NCI-H510A (cell line): Measurements from ENCODE around the gene CHST8.
"Not testable (repeated sequence)": the region's sequence is repeated elsewhere in the genome, so short reads cannot be mapped to it uniquely, and the experiment has no call there.

Experiments
- DNase-seq: peaks from one replicate; lab custom pipeline; 2025; lab: John Stamatoyannopoulos, UW

The CHST8 gene

DNA sequence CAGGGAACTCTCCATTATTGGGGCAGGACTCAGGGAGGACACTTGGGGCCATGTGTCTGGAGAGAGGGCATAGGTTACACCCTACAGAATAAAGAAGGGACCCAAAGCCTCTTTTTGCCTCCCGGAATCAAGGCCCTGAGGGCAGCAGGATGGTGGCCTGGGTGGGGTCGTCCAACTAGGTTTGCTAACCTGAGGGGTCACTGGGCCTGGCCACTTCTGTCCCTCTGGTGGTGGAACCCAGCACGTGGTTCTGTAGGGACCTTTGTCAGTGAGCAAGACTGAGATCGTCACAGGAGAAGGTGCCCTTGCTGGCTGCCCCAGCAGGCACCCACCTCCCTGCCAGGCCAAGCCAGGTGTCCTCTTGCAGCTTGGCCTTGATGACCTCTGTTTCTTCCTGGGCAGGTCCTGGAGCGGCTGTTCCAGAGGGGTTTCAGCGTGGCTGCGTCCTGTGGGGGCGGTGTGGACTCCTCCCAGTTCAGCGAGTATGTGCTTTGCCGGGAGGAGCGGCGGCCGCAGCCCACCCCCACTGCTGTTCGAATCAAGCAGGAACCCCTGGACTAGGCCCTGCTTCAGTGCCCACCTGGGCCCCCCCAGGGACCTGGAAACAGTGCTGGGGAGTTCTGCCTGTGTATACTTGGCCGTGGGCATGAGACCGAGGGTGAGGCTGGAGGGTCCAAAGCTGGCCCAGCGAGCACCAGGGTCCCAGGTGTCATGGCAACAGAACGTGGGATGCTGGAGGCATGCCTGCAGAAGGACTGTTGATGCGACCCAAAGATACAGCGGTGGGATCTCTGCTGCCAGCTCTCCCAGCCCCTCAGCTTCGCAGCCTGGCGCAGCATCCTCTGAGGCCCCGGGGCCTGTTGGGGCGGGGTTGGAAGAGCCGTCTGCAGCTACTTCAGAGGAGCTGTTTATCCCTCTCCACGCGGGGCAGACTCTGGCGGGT lies 190.9 kb downstream of the CHST8 start:
- DNase-seq: no peak

DNA sequence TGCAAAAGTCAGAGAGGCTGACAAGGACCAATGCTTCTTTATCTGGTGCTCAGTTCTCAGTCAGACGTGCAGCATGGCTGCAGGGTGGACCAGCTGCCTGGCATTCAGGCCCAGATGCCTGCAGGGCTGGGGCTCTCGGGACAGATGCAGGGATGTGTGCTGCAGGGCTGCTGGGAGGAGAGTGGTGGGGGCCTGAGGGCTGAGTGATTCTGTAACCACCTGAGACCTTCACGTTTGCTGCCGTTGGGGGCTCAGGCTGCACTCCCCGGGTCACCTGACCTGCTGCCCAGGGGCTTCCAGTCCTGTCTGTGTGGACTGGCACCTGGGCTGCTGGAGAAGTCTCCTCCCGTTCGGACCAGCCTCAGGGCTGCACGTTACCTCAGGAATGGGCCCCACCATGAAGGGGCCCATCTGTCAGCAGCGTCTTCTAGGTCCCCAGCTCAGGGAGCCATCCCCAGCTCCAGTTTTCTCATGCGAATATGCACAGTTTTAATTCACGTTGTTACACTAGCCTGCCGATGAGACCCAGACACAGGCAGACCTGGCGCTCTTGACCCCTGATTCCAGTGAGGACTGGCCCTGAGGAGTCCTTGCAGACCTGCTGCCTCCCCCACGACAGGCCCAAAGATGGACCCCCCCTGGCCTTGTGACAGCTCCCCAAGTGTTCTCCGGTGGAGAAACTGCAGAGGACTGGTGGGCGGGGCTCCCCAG lies 191.8 kb downstream of the CHST8 start:
- no peak for DNase-seq

DNA sequence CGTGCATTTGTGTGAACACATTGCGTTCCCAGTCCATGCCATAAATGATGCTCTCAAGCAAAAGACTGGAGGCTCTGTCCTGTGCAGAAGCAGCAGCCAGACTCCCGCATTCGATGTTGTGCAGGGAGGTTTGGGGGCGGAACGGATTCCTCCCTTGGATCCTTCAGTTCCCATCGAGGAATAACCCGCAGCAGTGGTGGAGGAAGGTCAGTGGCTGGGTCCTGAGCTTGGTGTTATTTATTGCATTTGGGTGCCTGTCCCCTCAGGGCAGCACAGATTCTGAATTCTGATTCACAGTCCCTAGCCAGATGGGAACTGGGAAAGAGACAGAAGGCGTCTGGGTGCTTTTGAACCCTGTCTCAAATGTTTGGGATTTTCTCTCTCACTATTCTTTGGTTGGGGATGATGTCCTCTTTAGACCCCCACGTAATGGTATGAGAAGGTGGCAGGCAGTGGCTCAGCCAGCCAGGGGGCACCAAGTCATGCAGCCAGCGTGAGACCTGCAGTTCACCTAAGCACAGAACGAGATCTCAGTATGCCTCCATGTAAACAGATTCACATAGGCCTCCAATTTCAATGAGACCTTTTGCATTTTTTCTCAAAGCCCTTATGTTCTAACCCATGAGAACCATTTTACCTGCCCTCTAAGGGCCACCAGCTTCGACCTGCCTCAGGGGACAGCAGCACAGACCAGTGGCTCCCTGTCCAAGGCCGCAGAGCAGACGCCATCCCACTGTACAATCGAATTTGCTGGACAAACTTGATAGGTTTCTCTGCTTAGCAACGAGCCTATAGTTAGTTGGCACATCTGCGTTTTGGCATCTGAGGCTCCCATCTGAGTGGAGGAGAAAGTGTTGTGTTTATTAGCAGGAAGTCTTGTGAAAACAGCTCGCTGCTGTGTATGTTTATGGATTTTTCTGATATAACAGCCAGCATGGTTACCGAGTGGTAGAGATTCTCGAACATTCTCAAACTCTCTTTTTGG lies 192.7 kb downstream of the CHST8 start:
- no peak for DNase-seq

DNA sequence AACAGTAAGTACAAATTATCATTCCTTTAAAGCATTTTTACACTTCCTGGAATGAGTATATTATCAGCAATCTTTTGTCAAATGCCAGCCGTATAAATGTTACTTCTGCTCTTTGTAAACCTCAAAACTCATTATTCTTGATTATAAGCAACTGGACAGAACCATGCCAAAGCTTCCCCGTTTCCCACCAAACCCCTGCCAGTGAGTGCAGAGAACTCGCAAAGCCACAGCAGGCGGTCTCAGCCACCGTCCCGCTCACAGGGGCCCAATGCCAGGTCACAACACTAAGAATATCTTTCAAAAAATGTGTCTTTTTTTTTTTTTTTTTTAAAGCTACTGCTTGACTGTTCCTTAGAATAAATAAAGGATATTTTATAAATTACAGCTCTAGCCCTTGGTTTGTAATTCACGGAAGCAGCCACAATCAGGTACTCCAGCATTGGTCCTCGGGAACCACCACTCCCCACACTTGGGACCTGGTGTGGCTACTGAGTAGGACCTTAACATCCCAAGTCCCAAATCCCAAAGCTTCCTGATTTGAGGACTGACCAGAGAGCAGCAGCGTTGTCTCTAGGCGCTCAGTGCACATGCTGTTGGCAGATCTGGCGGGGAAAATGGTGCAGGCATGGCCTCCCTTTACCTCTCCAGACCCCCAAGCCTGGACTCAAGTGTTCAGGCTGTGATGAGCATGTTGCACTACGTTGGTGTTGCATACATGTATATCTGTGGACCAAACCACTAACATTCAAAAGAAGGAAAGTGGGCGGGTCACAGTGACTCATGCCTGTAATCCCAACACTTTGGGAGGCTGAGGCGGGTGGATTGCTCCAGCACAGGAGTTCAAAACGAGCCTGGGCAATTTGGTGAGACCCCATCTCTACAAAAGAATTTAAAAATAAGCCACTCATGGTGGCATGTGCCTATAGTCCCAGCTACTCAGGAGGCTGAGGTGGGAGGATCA lies 193.9 kb downstream of the CHST8 start:
- DNase-seq: no peak

DNA sequence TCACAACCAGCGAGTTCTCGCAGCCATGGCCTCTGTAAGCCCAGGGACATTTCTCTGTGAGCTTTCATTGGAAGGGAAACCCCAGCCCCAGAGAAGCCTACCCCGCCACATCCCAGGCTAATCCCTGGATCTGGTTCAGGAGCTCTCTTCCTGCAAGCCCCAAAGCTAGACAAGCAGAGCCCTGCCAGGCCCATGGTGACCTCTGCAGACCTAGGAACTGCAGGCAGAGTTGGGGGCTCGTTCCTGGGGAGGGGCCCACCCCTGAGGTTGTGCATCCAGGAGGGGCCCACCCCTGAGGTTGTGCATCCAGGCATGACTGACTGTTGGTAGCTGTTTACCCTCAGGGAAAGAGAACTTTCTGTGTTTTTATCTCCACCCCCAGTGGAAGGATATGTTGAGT lies 196.7 kb downstream of the CHST8 start:
- no peak for DNase-seq

DNA sequence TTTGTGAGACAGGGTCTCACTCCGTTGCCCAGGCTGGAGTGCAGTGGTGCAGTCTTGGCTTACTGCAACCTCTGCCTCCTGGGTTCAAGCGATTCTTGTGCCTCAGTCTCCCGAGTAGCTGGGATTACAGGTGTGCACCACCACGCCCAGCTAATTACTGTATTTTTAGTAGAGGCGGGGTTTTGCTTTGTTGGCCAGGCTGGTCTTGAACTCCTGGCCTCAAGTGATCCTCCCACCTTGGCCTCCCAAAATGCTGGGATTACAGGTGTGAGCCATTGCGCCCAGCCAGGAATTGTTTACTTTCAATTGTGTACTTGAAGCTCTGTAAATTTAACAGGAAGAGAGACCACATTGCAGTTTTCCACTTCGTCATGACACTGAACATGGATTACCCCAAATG lies 197.3 kb downstream of the CHST8 start:
- DNase-seq: not testable (repeated sequence)

DNA sequence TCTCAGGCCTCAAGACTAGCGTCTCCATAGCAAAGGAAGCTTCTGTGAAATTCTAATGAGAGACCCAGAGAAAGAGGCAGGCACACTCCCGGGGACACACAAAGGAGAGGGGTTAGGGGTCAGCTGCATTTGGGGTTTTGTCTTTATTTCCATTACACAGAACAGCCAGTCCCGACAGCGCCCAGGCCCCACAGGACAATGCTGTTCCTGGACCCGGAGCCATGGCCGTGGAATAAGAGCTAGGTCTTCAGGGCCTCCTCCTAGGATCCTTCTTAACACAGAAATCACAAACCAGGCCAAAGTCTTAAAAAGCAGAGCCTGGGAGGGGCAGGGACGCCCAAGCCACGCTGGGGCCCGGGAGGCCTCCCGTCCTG lies 197.7 kb downstream of the CHST8 start:
- DNase-seq: no peak

DNA sequence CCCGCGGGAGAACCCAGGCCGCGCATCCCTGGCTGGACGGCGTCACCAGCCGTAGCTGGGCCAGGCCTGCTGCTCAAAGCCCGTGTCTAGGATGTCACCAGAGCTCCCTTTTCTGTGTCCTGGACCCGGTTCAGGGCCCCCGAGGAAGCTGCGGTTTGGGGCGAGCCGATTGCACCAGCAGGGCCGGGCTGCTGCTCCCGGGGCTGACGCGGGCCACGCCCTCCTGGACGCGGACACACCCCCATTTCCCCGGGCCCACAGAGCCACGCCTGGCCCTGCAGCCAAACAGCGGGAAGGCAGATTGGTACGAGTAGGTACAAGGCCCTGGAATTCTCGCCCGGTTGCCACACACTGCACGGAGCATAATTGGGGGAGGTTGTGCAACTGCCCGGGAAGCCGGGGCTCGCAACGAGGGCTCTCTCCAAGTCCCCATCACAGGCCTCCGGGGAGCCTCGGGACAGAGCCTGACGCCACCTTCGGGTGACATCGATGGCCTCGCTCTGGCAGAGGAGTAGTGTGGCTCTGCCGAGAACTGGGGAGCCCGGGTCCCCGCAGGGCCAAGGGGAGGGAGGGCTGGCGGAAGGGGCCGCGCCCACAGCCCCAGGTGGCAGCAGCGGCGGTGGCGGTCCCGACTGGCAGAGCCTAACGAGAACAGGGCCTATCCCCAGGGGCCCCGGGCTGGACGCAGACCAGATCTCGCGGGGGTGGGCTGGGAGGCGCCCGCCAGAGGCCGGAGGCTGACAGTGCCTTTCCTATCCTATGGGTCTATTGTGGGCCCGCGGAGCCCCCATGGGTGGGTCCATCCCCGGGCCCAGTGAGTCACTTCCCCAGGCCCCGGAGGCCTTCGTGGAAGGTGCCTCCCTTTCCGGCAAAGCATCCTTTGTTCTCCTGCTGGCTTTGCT lies 198.4 kb downstream of the CHST8 start:
- no peak for DNase-seq

DNA sequence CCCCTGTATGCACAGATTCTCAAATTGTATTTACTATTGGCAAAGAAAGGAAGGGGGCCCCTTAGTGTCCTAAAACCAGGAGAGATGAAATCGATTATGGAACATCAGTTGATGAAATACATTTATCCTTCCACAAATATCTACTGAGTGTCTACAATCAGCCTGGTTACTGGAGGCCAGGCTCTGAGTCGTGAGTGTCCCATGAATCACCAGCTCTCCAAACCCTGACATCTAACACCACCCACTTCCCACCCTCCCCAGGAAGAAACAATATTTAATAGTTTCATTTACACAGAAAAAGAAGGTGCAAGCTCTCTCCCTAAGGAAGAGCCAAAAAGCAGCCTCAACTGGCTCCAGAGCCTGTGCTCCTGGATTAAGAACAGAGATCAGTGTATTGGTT lies 200.1 kb downstream of the CHST8 start:
- DNase-seq: no peak
